Activated T-helper 1 cell treated with anti-CD3 and anti-CD28 coated beads, Interleukin-12 subunit alpha, Interleukin-12 subunit beta, Interleukin-2, Interleukin-4 antibody, amounts not matched to agents 30 ng/mL and 10 ng/mL and 1 ng/mL, durations not matched to agents 14 hours and 24 hours and 36 hours (primary cell): Measurements from ENCODE around the gene IL1RAPL2. TPM values are rescaled to one million over a fixed set of nuclear protein-coding genes. Genes with fewer than 3 reads are reported as not detected.
"Not testable (repeated sequence)": the region's sequence is repeated elsewhere in the genome, so short reads cannot be mapped to it uniquely, and the experiment has no call there.

Source experiments
- DNase-seq: peaks from one replicate; pipeline ENCODE4 v3.0.0; 2021; ENCODE audit warnings: low spot score
- H3K27ac Mint-ChIP-seq: one replicate; pipeline ENCODE4 v1.8.0; 2021; ENCODE audit warnings: mild to moderate bottlenecking, mixed read lengths
- H3K27me3 Mint-ChIP-seq: one replicate; pipeline ENCODE4 v1.8.0; 2022; ENCODE audit warnings: mild to moderate bottlenecking, moderate library complexity, mixed read lengths; ENCODE audit not compliant: insufficient read depth
- H3K36me3 Mint-ChIP-seq: one replicate; pipeline ENCODE4 v1.8.0; 2021; ENCODE audit warnings: low read depth, mixed read lengths
- H3K4me1 Mint-ChIP-seq: one replicate; pipeline ENCODE4 v1.8.0; 2021; ENCODE audit warnings: low read depth, mixed read lengths
- H3K4me3 Mint-ChIP-seq: one replicate; pipeline ENCODE4 v1.8.0; 2021; ENCODE audit warnings: mild to moderate bottlenecking, moderate library complexity, mixed read lengths
- H3K9me3 Mint-ChIP-seq: one replicate; pipeline ENCODE4 v1.8.0; 2021; ENCODE audit warnings: mixed read lengths
- intact Hi-C: fragments of 100-400 bp; cut with micrococcal nuclease; formaldehyde crosslinking; loops from one replicate; pipeline ENCODE4 v1.15.1; 2024
- total RNA-seq: library from RNA; stranded (reverse); gene quantifications from 2 replicates; pipeline ENCODE4 v1.2.3, GENCODE V29; 2022

IL1RAPL2 gene
- total RNA-seq: not detected in 2 replicates

DNA sequence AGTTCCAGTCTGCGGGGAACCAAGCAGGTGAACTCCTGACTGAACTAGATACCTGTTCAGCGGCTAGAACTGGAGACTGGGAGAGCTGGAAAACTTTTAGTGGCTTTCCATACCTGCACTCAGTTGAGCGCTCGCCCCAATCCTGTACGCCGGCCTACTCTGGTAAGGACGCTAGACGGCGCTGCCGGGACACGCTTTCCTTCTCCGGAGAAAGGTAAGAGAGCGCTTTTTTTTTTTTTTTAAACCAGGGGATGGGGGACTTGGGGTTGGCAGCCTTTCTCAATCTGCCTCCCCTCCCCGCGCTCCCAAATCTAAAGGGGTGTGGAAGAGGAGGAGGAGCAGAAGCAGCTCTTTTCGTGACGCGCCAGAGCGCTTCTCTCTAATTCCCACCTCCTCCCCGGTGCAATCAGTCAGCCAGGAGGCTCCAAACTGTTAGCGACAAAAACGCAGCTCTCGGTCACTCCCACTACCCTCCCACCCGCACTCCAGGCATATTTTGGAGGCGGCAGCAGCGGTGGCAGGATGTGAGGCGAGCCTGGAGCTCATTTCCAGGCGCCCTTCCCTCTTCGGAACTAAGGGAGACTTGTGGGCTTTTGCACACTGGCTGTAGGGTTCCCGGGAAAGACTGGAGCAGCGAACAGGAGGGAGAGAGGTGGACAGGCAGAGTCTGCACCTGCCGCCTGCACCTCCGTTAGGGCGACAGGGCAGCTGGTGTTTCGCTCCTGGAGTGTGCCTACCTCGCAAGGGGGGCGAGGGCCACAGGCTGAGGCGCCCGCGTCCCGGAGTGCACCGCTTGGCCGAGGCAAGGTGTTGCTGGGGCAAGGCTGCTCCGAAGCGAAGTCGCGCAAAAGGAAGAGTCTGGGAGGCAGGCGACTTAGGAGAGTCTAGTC lies at the start of gene IL1RAPL2:
Gene IL1RAPL2 (plus strand): TSS at position 409 of the 890 bp plus-strand sequence.
- H3K27me3 Mint-ChIP-seq: peaks cover 23% of the 10 kb centered on the region
- intact Hi-C loops: no loop called here
- H3K4me1 Mint-ChIP-seq: no peaks in the 10 kb centered on the region
- H3K36me3 Mint-ChIP-seq: no peaks in the 10 kb centered on the region
- DNase-seq: no peak
- no peaks in the 10 kb centered on the region for H3K9me3 Mint-ChIP-seq
- no peak within 1 kb of the TSS for H3K4me3 Mint-ChIP-seq
- H3K27ac Mint-ChIP-seq: no peak within 1 kb of the TSS

DNA sequence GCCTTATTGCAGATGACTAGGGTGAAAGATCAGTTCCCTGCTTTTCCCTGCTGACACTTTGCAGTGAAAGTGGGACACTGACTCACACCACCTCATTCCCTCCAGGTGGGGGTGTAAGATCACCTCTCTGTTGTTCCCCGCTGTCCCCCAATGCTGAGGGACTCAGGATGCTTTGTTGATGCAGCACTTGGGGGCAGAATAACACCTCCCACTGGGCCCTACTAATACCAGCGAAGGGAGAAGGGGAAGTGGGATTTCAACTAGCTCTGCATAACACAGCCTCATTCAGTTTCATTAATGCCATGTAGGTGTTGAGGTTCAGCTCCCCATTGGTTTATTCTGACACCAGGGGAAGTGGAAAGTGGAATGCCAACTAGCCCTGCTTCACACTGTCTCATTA lies 43.6 kb upstream of the IL1RAPL2 start:
- no peak overlapping the region for H3K27ac Mint-ChIP-seq
- intact Hi-C loops: no loop called here
- no peaks in the 10 kb centered on the region for H3K4me1 Mint-ChIP-seq
- H3K27me3 Mint-ChIP-seq: no peaks in the 10 kb centered on the region
- no peak overlapping the region for H3K4me3 Mint-ChIP-seq
- no peaks in the 10 kb centered on the region for H3K9me3 Mint-ChIP-seq
- no peak for DNase-seq
- H3K36me3 Mint-ChIP-seq: no peaks in the 10 kb centered on the region

DNA sequence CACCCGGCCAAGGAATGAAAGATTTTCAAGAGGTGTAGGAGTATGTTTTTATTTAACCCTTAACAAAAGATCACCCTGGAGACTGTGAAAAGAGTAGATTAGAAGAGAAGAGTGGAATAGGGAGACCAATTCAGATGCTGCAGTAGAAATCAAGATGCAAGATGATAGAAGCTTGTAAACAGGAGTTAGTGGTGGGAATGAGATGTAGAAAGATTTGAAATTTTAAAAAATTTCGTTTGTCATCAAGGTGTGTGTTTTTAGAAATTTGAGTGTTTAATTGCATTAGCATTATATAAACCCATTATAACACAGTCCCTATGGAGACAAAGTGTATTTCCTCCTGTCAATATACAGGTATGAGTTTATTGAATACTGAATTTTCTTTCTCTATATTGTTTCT lies 42.1 kb upstream of the IL1RAPL2 start:
- DNase-seq: no peak
- Mint-ChIP-seq H3K4me1 (no peaks in the 10 kb centered on the region), H3K27ac (no peak overlapping the region), H3K36me3 (no peaks in the 10 kb centered on the region), H3K9me3 (no peaks in the 10 kb centered on the region), H3K27me3 (no peaks in the 10 kb centered on the region), H3K4me3 (no peak overlapping the region)
- intact Hi-C loops: no loop called here

DNA sequence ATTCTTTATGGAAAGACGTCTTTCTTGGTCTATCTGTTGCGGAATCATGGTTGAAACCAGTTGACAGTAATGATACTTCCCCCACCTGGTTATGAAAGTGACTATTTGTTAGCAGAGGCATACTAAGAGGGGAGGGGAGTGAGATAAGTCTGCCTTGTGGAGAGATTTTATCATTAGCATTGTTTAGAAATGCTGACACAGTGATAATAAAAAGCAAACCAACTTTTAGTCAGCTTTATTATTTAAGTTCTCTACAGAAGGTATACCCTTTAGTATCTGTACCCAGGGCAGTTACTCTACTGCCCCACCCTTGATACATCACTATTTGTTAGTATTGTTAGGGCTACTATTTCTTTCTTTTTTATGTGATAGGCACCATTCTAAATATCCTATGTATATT lies 26.9 kb upstream of the IL1RAPL2 start:
- Mint-ChIP-seq H3K4me1 (no peaks in the 10 kb centered on the region), H3K27ac (no peak overlapping the region), H3K9me3 (no peaks in the 10 kb centered on the region), H3K36me3 (no peaks in the 10 kb centered on the region), H3K27me3 (no peaks in the 10 kb centered on the region), H3K4me3 (no peak overlapping the region)
- no peak for DNase-seq
- intact Hi-C loops: no loop called here

DNA sequence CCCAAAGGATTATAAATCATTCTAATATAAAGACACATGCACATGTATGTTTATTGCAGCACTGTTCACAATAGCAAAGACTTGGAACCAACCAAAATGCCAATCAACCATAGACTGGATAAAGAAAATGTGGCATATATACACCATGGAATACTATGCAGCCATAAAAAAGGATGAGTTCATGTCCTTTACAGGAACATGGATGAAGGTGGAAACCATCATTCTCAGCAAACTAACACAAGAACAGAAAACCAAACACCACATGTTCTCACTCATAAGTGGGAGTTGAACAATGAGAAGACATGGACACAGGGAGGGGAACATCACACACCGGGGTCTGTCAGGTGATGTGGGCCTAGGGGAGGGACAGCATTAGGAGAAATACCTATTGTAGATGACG lies 23.6 kb upstream of the IL1RAPL2 start:
- H3K36me3 Mint-ChIP-seq, intact Hi-C loops, H3K27ac Mint-ChIP-seq, H3K9me3 Mint-ChIP-seq, H3K27me3 Mint-ChIP-seq, H3K4me3 Mint-ChIP-seq, DNase-seq, H3K4me1 Mint-ChIP-seq: not testable (repeated sequence)

DNA sequence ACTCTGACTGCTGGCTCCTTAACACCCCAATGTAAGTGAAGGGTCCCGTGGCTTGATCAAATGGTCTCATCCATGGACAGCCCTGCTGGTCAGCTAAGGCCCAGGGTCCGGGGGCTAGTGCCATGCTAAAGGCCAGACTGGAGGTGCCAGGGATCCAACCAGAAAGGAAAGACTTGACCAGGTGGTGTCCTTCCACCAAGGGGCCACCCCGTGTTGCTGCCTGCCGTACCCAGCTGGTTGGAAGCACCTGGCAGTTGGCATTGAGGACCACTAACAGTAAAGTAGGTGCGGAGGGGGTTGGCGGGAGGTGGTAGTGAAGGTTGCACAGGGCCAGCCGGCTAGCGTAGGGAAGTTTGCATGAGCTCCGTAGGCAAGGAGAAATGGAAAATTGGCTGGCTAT lies 1.7 kb upstream of the IL1RAPL2 start:
- no peak overlapping the region for H3K4me3 Mint-ChIP-seq
- H3K9me3 Mint-ChIP-seq: no peaks in the 10 kb centered on the region
- DNase-seq: no peak
- no peak overlapping the region for H3K27ac Mint-ChIP-seq
- no peaks in the 10 kb centered on the region for H3K4me1 Mint-ChIP-seq
- H3K36me3 Mint-ChIP-seq: no peaks in the 10 kb centered on the region
- peaks cover 23% of the 10 kb centered on the region for H3K27me3 Mint-ChIP-seq
- intact Hi-C loops: no loop called here

DNA sequence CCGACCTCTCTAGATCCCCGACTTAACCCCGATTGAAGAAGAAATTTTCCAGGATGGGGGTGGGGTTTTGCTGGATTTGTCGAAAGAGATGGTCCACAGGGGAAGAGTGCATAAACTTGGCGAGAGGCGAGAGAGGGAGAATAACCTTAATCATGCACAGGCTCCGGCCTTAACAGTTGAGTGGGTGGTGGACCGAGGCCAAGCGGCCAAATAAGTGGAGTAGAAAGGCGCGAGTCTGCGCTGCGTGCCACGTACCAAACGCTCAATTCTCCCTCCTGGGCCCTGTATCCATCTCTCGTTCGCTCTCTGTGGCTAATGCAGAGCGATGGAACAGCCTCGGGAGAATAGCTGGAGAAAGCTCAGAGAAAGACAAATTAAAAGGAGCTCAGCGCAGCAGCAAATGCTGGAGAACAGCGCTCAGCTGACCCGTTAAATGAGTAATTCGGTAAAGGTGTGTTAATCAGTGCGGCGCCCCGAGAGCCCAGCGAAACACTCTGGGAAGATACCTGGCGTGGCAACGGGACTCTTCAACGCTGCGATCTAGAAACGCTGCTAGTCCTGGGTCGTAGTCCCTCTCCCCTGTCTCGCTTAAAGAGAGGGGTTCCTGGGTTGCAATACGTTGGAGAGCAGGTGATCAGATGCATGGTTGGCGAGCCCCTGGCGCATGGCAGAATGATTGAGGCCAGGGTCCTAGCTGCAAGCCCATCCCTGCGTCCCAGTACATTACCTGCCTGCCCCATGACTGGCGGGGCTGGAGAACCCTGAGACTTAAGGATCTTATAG lies 887 bp upstream of the IL1RAPL2 start:
- peaks cover 23% of the 10 kb centered on the region for H3K27me3 Mint-ChIP-seq
- DNase-seq: no peak
- H3K36me3 Mint-ChIP-seq: no peaks in the 10 kb centered on the region
- no peak overlapping the region for H3K27ac Mint-ChIP-seq
- no peaks in the 10 kb centered on the region for H3K9me3 Mint-ChIP-seq
- H3K4me1 Mint-ChIP-seq: no peaks in the 10 kb centered on the region
- no peak overlapping the region for H3K4me3 Mint-ChIP-seq
- intact Hi-C loops: no loop called here

DNA sequence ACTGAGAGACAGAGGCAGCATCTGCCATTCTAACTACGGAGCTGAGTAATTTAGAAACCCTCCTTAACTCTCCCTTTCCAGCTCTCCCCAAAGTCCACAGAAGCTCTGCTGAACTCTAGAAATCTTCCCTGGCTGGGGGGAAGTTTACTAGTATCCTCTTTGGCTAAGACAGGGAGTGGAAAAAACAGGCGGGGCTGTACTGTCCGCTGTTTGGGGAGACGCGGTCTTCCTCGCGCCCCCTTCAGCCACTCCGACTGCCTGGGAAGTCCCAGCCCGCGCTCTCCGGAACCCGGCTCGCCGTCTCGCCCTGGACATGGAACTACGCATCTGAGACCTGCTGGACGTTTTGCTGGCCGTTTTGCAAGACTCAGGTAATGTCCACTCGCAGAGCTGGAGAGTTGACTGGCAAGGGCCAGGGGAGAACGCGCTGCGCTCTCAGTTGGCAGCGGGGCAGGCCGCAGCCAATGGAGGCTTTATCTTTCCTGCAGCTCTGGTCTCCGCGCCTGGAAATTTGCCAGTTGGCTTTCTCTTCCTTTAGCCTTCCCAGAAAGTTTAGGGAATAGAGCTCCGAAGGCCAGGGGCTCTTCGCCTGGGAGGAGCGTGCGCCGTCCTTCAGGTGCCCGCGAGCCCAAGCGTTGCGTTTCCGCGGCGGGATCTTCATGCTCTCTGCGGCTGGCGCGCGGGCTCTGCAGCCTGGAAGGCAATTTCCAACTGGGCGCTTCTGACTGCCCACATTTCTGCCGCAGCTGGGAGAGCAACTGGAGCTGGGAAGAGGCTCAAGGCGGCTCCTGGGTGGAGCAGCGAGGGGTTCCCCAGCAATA lies 892 bp downstream of the IL1RAPL2 start:
- Mint-ChIP-seq H3K27me3 (peaks cover 23% of the 10 kb centered on the region), H3K4me3 (no peak overlapping the region), H3K4me1 (no peaks in the 10 kb centered on the region), H3K9me3 (no peaks in the 10 kb centered on the region), H3K27ac (no peak overlapping the region), H3K36me3 (no peaks in the 10 kb centered on the region)
- DNase-seq: no peak
- intact Hi-C loops: no loop called here

DNA sequence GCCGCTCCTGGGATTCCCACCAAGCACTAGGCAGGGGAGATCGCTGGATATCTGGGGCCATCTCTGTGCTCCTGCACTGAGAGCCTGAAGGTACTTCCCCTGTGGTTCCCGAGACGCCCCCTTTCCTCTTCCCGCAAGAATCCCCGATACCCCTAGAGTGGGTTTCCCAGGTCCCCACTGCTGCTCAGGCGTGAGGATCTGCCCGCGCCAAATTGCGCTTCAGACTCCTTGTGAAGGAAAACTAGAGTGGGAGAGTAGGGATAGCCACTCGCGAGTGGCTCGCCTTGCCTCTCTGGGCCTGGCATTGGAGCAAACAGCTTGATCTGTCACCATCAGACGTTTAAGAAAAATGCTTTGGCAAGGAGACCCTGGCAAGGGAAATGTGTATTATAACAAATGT lies 1.5 kb downstream of the IL1RAPL2 start:
- DNase-seq: no peak

DNA sequence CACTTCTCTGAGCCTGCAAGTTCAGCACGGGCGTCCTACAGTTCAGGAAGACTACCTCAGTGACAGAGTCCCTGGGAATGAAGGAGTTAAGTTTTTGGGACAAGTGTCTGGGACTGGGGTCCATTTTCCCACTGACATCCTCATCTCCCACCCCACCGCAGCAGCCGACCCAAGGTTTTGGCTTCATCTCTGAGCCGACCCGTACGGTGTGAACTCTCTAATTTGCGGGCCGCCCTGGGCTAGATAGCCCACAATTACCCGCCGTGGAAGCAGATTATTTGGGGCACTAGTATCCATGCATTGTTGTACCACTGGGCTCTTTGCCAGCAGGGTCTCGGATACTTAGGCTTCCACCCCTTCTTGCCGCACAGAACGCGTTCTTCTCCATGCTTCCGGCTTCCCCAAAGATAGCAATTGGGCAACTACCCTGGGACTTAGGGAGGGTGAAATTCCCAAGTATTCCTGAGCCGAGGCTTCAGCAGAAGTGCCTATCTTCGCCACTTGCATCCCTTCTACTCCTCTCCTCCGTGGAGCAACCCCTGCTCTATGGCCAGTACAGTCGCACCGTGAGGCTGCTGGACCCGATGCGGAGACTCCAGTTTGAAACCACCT lies 2.4 kb downstream of the IL1RAPL2 start:
- no peaks in the 10 kb centered on the region for H3K4me1 Mint-ChIP-seq
- no peak for DNase-seq
- H3K27me3 Mint-ChIP-seq: peaks cover 23% of the 10 kb centered on the region
- H3K4me3 Mint-ChIP-seq: no peak overlapping the region
- intact Hi-C loops: no loop called here
- H3K9me3 Mint-ChIP-seq: no peaks in the 10 kb centered on the region
- H3K27ac Mint-ChIP-seq: no peak overlapping the region
- no peaks in the 10 kb centered on the region for H3K36me3 Mint-ChIP-seq

More for the DNA sequence above, 1.5 kb downstream of the IL1RAPL2 start:
- intact Hi-C loops: no loop called here
- peaks cover 23% of the 10 kb centered on the region for H3K27me3 Mint-ChIP-seq
- no peak overlapping the region for H3K27ac Mint-ChIP-seq
- H3K4me1 Mint-ChIP-seq: no peaks in the 10 kb centered on the region
- H3K9me3 Mint-ChIP-seq: no peaks in the 10 kb centered on the region
- H3K4me3 Mint-ChIP-seq: no peak overlapping the region
- H3K36me3 Mint-ChIP-seq: no peaks in the 10 kb centered on the region

DNA sequence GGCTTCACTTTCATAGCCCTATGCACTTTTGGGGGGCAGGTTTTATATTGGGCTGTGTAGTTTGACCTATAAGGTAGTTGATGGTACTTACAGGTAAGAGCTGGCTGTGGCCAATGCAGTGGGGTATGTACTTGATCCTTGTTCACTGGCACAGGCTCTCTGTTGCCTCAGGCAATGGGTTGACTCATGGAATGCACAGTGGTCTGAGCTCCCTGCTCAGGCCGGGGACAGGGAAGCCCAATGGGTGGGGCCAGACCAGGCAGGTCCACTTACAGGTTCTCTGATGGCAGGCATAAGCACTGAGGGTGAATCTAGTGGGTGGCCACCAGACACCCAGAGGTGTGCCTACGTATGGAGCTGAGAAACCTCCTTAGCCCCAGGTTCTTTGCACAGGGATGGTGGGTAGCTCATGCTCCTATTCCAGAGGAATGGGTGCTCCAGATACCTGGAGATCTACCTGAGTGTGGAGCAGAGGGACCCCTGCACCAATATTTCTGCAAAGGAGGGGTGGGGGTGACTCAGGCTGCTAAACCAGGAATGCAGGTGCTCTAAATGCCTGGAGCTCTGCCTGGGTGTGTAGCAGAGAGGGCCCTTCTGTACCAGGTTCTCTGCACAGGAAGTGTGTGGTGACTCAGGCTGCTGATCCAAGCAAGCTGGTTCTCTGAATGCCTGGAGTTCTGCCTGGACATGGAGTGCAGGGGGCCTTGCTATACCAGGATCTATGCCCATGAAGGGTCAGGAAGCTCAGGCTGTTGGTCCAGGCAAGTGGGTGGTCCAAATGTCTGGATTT lies 52.3 kb downstream of the IL1RAPL2 start:
- Mint-ChIP-seq H3K27me3 (no peaks in the 10 kb centered on the region), H3K36me3 (no peaks in the 10 kb centered on the region), H3K27ac (no peak overlapping the region), H3K4me3 (no peak overlapping the region), H3K9me3 (no peaks in the 10 kb centered on the region), H3K4me1 (no peaks in the 10 kb centered on the region)
- intact Hi-C loops: no loop called here
- no peak for DNase-seq

DNA sequence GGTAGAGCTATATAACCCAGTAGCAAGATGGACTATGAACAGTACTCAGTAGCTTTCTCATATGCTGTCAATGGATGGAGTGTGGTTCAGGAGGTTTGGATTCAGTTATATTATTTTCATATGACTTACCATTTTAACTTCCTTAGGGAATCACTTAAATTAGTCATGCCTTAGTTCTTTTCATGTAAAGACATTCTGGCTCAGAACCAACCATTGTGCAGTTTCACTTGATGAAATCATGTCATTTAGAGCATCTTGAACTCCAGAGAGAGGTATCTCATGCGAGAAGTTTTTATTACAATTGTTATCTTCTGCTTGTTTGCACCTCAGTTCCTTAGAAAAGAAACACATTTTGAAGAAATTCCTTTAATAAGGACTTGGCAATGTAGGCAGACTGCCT lies 55.8 kb downstream of the IL1RAPL2 start:
- H3K9me3 Mint-ChIP-seq: no peaks in the 10 kb centered on the region
- no peaks in the 10 kb centered on the region for H3K36me3 Mint-ChIP-seq
- intact Hi-C loops: no loop called here
- no peak for DNase-seq
- H3K27me3 Mint-ChIP-seq: no peaks in the 10 kb centered on the region
- H3K4me1 Mint-ChIP-seq: no peaks in the 10 kb centered on the region
- no peak overlapping the region for H3K27ac Mint-ChIP-seq
- no peak overlapping the region for H3K4me3 Mint-ChIP-seq
